ENCODE data around the gene KLF9. TPM values are rescaled to one million over a fixed set of nuclear protein-coding genes. Genes with fewer than 3 reads are reported as not detected.
A peak's percentile ranks its signal among the peaks of the same experiment; 100 is the strongest.

KLF9 gene
- total RNA-seq, 1 donor from 2014 or later = 91.0 TPM

- intact Hi-C loops (cut with DNase I) = loop anchor here (10.0 kb wide), 1 partner anchor 198 kb away; no protein-coding TSS in a partner anchor
- H3K27ac ChIP-seq = peak overlapping the region; percentile 15
- ATAC-seq (no peak), DNase-seq (no peak)
- H3K9me3 ChIP-seq = no peaks in the 10 kb centered on the region
- no peak for TF ChIP-seq CTCF (IDR thresholded peaks at IDR 0.05)
- H3K27me3 ChIP-seq = no peaks in the 10 kb centered on the region
- H3K4me1 ChIP-seq = peaks cover 87% of the 10 kb centered on the region
- H3K36me3 ChIP-seq = peaks cover 5% of the 10 kb centered on the region
- peak overlapping the region; percentile 17 for H3K4me3 ChIP-seq
These were observed 7.4 kb downstream of the KLF9 start for GRCh38 chr9:70407081-70407503.

- TF ChIP-seq CTCF (IDR thresholded peaks at IDR 0.05) = no peak
- no peaks in the 10 kb centered on the region for H3K9me3 ChIP-seq
- H3K36me3 ChIP-seq = peaks cover 5% of the 10 kb centered on the region
- DNase-seq = no peak
- H3K27ac ChIP-seq = peak overlapping the region; percentile 15
- peak overlapping the region; percentile 9 for H3K4me3 ChIP-seq
- peaks cover 93% of the 10 kb centered on the region for H3K4me1 ChIP-seq
- no peaks in the 10 kb centered on the region for H3K27me3 ChIP-seq
- ATAC-seq = peak; percentile 68
- intact Hi-C loops (cut with DNase I) = loop anchor here (10.0 kb wide), 1 partner anchor 198 kb away; no protein-coding TSS in a partner anchor
These were observed 8.0 kb downstream of the KLF9 start for GRCh38 chr9:70406434-70406862.

- DNase-seq = no peak
- intact Hi-C loops (cut with DNase I) = loop anchor here (10.0 kb wide), 1 partner anchor 199 kb away; no protein-coding TSS in a partner anchor
- Histone ChIP-seq H3K4me1 (peaks cover 92% of the 10 kb centered on the region), H3K9me3 (no peaks in the 10 kb centered on the region), H3K4me3 (peak overlapping the region; percentile 9), H3K27me3 (no peaks in the 10 kb centered on the region), H3K36me3 (peaks cover 5% of the 10 kb centered on the region), H3K27ac (no peak overlapping the region)
- TF ChIP-seq CTCF (IDR thresholded peaks at IDR 0.05) = no peak
- ATAC-seq = no peak
These were observed 8.5 kb downstream of the KLF9 start for GRCh38 chr9:70405808-70406433.

GRCh38 chr9:70404261-70404660 lies 10.2 kb downstream of the KLF9 start:
- no peak for TF ChIP-seq CTCF (IDR thresholded peaks at IDR 0.05)
- intact Hi-C loops (cut with DNase I) = loop anchor here (10.0 kb wide), 1 partner anchor 201 kb away; no protein-coding TSS in a partner anchor
- DNase-seq (no peak), ATAC-seq (no peak)
- peaks cover 5% of the 10 kb centered on the region for H3K36me3 ChIP-seq
- peaks cover 92% of the 10 kb centered on the region for H3K4me1 ChIP-seq
- H3K4me3 ChIP-seq = no peak overlapping the region
- H3K27ac ChIP-seq = peak overlapping the region; percentile 21
- no peaks in the 10 kb centered on the region for H3K27me3 ChIP-seq
- H3K9me3 ChIP-seq = no peaks in the 10 kb centered on the region

- ATAC-seq (no peak), DNase-seq (no peak)
- Histone ChIP-seq H3K27me3 (no peaks in the 10 kb centered on the region), H3K27ac (peak overlapping the region; percentile 21), H3K4me3 (no peak overlapping the region), H3K36me3 (peaks cover 5% of the 10 kb centered on the region), H3K9me3 (no peaks in the 10 kb centered on the region), H3K4me1 (peaks cover 95% of the 10 kb centered on the region)
- intact Hi-C loops (cut with DNase I) = loop anchor here (10.0 kb wide), 1 partner anchor 201 kb away; no protein-coding TSS in a partner anchor
- no peak for TF ChIP-seq CTCF (IDR thresholded peaks at IDR 0.05)
These were observed 10.8 kb downstream of the KLF9 start for GRCh38 chr9:70403618-70404025.
